Activated naive CD4-positive, alpha-beta T cell treated with anti-CD3 and anti-CD28 coated beads, Interleukin-2, amount 50 U/mL, for 24 hours (primary cell): ENCODE results near the gene TMEM150A.
"Not testable (repeated sequence)": the region's sequence is repeated elsewhere in the genome, so short reads cannot be mapped to it uniquely, and the experiment has no call there.

Experiments
- H3K27ac Mint-ChIP-seq: one replicate; pipeline ENCODE4 v1.8.0; 2021; ENCODE audit warnings: mild to moderate bottlenecking, mixed read lengths
- H3K27me3 Mint-ChIP-seq: one replicate; pipeline ENCODE4 v1.8.0; 2021; ENCODE audit warnings: mixed read lengths
- H3K36me3 Mint-ChIP-seq: one replicate; pipeline ENCODE4 v1.8.0; 2021; ENCODE audit warnings: mixed read lengths
- H3K4me1 Mint-ChIP-seq: one replicate; pipeline ENCODE4 v1.8.0; 2021; ENCODE audit warnings: mixed read lengths
- H3K4me3 Mint-ChIP-seq: one replicate; pipeline ENCODE4 v1.8.0; 2021; ENCODE audit warnings: mild to moderate bottlenecking, mixed read lengths
- H3K9me3 Mint-ChIP-seq: one replicate; pipeline ENCODE4 v1.8.0; 2021; ENCODE audit warnings: mixed read lengths

The TMEM150A gene

GRCh38 chr2:85566265-85566664 lies 36.2 kb downstream of the TMEM150A start:
- Mint-ChIP-seq H3K36me3 (no peaks in the 10 kb centered on the region), H3K9me3 (no peaks in the 10 kb centered on the region), H3K27ac (no peak overlapping the region), H3K4me3 (no peak overlapping the region), H3K27me3 (no peaks in the 10 kb centered on the region), H3K4me1 (peaks cover 13% of the 10 kb centered on the region)

- peaks cover 32% of the 10 kb centered on the region for H3K4me1 Mint-ChIP-seq
- H3K27ac Mint-ChIP-seq = peak overlapping the region; percentile 71
- no peaks in the 10 kb centered on the region for H3K36me3 Mint-ChIP-seq
- no peaks in the 10 kb centered on the region for H3K9me3 Mint-ChIP-seq
- H3K4me3 Mint-ChIP-seq = no peak overlapping the region
- no peaks in the 10 kb centered on the region for H3K27me3 Mint-ChIP-seq
Measured at GRCh38 chr2:85564144-85564563, 38.3 kb downstream of the TMEM150A start.

- Mint-ChIP-seq H3K9me3 (no peaks in the 10 kb centered on the region), H3K27me3 (no peaks in the 10 kb centered on the region), H3K27ac (peak within 1 kb of the TSS; percentile 94), H3K36me3 (peaks cover 3% of the 10 kb centered on the region), H3K4me1 (peaks cover 44% of the 10 kb centered on the region), H3K4me3 (peak within 1 kb of the TSS; percentile 98)
Measured at GRCh38 chr2:85561280-85562212, 41.0 kb downstream of the TMEM150A start, which contains the start of gene GGCX. Gene GGCX (minus strand): TSS chr2:85561493. CDS start chr2:85561428, 65 bp downstream.

GRCh38 chr2:85560812-85561279 lies 41.7 kb downstream of the TMEM150A start:
- Mint-ChIP-seq H3K27ac (peak overlapping the region; percentile 79), H3K4me3 (peak overlapping the region; percentile 98), H3K9me3 (no peaks in the 10 kb centered on the region), H3K4me1 (peaks cover 44% of the 10 kb centered on the region), H3K36me3 (peaks cover 4% of the 10 kb centered on the region), H3K27me3 (no peaks in the 10 kb centered on the region)

GRCh38 chr2:85560403-85560726 lies 42.1 kb downstream of the TMEM150A start:
- H3K27me3 Mint-ChIP-seq, H3K36me3 Mint-ChIP-seq, H3K9me3 Mint-ChIP-seq: not testable (repeated sequence)
- peaks cover 44% of the 10 kb centered on the region for H3K4me1 Mint-ChIP-seq
- peak overlapping the region; percentile 98 for H3K4me3 Mint-ChIP-seq
- peak overlapping the region; percentile 35 for H3K27ac Mint-ChIP-seq

- no peak overlapping the region for H3K4me3 Mint-ChIP-seq
- H3K27ac Mint-ChIP-seq = no peak overlapping the region
- H3K9me3 Mint-ChIP-seq = no peaks in the 10 kb centered on the region
- H3K36me3 Mint-ChIP-seq = peaks cover 7% of the 10 kb centered on the region
- peaks cover 37% of the 10 kb centered on the region for H3K4me1 Mint-ChIP-seq
- no peaks in the 10 kb centered on the region for H3K27me3 Mint-ChIP-seq
Measured at GRCh38 chr2:85558160-85558559, 44.3 kb downstream of the TMEM150A start.

GRCh38 chr2:85557130-85557529 lies 45.4 kb downstream of the TMEM150A start:
- Mint-ChIP-seq H3K9me3 (no peaks in the 10 kb centered on the region), H3K4me1 (peaks cover 40% of the 10 kb centered on the region), H3K27ac (no peak overlapping the region), H3K36me3 (peaks cover 8% of the 10 kb centered on the region), H3K4me3 (no peak overlapping the region), H3K27me3 (no peaks in the 10 kb centered on the region)

- H3K4me1 Mint-ChIP-seq = peaks cover 29% of the 10 kb centered on the region
- no peak overlapping the region for H3K4me3 Mint-ChIP-seq
- peaks cover 11% of the 10 kb centered on the region for H3K36me3 Mint-ChIP-seq
- no peaks in the 10 kb centered on the region for H3K9me3 Mint-ChIP-seq
- H3K27me3 Mint-ChIP-seq = no peaks in the 10 kb centered on the region
- H3K27ac Mint-ChIP-seq = peak overlapping the region; percentile 33
Measured at GRCh38 chr2:85554980-85555612, 47.4 kb downstream of the TMEM150A start.

- Mint-ChIP-seq H3K27me3 (no peaks in the 10 kb centered on the region), H3K36me3 (peaks cover 11% of the 10 kb centered on the region), H3K4me1 (peaks cover 12% of the 10 kb centered on the region), H3K9me3 (no peaks in the 10 kb centered on the region), H3K4me3 (no peak overlapping the region), H3K27ac (no peak overlapping the region)
Measured at GRCh38 chr2:85553184-85553583, 49.3 kb downstream of the TMEM150A start.

- Mint-ChIP-seq H3K27me3 (no peaks in the 10 kb centered on the region), H3K9me3 (no peaks in the 10 kb centered on the region), H3K4me1 (peaks cover 7% of the 10 kb centered on the region), H3K4me3 (no peak overlapping the region), H3K36me3 (peaks cover 12% of the 10 kb centered on the region), H3K27ac (no peak overlapping the region)
Measured at GRCh38 chr2:85551698-85552678, 50.5 kb downstream of the TMEM150A start.

- Mint-ChIP-seq H3K4me1 (peaks cover 7% of the 10 kb centered on the region), H3K36me3 (peaks cover 10% of the 10 kb centered on the region), H3K27me3 (no peaks in the 10 kb centered on the region), H3K9me3 (no peaks in the 10 kb centered on the region), H3K27ac (no peak overlapping the region), H3K4me3 (no peak overlapping the region)
Measured at GRCh38 chr2:85550486-85550885, 52.0 kb downstream of the TMEM150A start.

GRCh38 chr2:85549826-85550225 lies 52.7 kb downstream of the TMEM150A start:
- H3K4me1 Mint-ChIP-seq = peaks cover 7% of the 10 kb centered on the region
- H3K27ac Mint-ChIP-seq = no peak overlapping the region
- no peak overlapping the region for H3K4me3 Mint-ChIP-seq
- peaks cover 10% of the 10 kb centered on the region for H3K36me3 Mint-ChIP-seq
- no peaks in the 10 kb centered on the region for H3K9me3 Mint-ChIP-seq
- no peaks in the 10 kb centered on the region for H3K27me3 Mint-ChIP-seq

- no peak overlapping the region for H3K27ac Mint-ChIP-seq
- no peaks in the 10 kb centered on the region for H3K9me3 Mint-ChIP-seq
- H3K27me3 Mint-ChIP-seq = no peaks in the 10 kb centered on the region
- peaks cover 11% of the 10 kb centered on the region for H3K4me1 Mint-ChIP-seq
- H3K36me3 Mint-ChIP-seq = peaks cover 11% of the 10 kb centered on the region
- no peak overlapping the region for H3K4me3 Mint-ChIP-seq
Measured at GRCh38 chr2:85549095-85549494, 53.4 kb downstream of the TMEM150A start.

GRCh38 chr2:85548608-85548900 lies 53.9 kb downstream of the TMEM150A start:
- Mint-ChIP-seq H3K36me3 (peaks cover 13% of the 10 kb centered on the region), H3K4me3 (no peak overlapping the region), H3K4me1 (peaks cover 14% of the 10 kb centered on the region), H3K27ac (no peak overlapping the region), H3K9me3 (no peaks in the 10 kb centered on the region), H3K27me3 (no peaks in the 10 kb centered on the region)
